Epidermal melanocyte (primary cell): ENCODE data around the gene MAP6.
"Not testable (repeated sequence)": the region's sequence is repeated elsewhere in the genome, so short reads cannot be mapped to it uniquely, and the experiment has no call there.

Source experiments
- DNase-seq: peaks from one replicate; pipeline ENCODE4 v3.0.0; 2011; ENCODE audit warnings: low spot score; ENCODE audit not compliant: insufficient read length

MAP6 gene

DNA sequence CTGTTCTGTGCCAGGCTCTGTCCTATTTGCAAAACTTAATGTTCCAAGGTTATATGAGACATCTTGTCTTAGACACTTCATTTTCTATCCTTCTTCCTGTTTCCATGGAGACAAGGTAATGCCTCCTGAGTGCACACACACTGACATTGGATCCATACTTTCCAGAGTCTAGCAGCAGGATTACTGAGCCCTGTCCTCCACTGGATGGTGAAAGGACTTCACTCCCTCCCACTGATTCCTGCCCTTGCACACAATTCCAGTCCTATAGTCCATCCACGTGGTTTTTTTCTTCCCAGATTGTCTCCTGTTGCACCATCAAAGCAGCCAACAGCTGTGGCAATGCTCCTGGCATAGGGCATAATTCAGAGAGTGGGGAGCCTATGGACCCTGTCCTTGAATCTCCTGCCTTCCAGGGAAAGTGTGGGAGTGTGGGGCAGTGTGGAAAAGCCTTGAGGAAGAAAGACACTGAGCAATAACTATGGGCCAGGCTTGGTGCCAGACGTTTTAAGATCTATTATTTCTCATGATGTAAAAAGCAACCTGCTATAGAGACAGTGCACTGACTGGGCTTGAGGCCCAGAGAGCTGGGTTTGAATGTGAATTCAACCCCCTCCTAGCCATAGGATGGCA is 75.4 kb downstream of the MAP6 start:
- no peak for DNase-seq

DNA sequence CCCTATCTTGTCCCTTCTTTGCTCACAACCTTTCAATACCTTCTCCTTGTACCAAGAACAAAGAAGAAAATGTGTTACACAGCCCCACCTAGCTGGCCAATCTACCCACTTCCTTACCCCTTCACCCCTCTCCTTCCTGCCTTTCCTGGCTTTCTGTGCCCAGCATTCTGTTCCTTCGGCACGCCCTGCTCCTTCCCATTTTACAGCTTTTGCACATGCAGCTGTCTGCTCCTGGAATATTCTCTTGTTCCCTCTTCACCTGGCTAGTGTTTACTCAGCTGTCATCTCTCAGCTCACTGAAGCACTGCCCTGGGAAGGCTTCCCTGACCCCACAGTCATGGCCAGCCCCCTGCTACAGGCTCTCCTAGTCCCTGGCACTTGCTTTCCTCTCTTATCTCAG is 76.1 kb downstream of the MAP6 start:
- DNase-seq = no peak

DNA sequence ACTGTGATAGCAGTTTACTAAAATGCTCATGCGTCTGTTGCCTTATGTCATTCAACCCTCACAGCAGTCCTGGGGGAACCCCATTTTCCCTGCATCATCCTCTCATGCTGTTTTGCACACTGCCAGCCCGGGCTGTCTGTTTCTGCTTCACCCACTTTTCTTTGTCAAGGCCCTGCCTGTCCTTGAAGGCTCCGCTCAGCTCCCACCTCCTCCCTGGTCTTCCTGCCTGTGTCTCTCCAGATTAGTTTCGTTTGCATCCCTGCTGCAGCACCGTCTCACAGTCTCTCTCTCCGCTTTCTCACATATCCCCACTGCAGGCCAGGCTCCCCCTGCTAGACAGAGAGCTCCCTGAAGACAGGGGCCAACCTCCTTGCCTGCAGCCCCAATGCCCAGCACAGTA is 76.9 kb downstream of the MAP6 start:
- no peak for DNase-seq

DNA sequence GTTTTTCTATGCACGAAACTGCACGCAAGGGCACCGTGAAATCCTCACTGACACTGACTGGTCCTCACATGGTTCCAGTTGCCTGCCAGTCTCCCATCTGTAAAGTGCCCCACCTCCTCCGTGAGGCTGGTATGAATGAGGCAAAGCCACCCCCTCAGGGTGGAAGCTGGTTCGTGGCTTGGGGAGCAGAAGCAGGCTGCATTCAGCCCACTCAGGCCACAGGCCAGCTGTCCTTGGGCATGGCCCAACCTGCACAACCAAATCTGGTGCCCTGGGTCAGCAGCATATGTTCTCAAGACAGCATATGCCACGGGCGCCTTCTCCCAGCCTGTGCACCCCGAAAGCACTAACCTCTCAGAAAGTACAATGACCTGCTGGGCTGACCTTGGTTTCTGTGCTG is 77.5 kb downstream of the MAP6 start:
- no peak for DNase-seq

DNA sequence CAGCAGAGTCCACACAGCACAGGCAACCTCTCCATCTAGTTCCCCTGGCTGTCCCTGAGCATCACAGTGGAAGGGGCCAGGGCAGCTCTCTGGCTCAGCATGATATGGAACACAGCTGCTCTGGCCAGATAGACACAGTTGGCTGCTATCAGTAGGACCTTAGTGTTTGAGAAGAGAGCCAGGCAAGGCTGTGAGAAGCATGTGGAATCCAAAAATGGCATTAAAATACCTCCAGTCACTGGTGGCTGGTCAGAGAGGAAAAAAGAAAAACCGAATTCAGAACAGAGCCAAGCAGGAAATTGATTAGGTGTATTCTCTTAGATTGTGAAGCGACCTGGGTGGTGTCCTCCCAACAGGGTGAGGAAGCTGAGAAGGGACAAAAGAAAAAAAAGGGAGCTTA is 78.9 kb downstream of the MAP6 start:
- no peak for DNase-seq

DNA sequence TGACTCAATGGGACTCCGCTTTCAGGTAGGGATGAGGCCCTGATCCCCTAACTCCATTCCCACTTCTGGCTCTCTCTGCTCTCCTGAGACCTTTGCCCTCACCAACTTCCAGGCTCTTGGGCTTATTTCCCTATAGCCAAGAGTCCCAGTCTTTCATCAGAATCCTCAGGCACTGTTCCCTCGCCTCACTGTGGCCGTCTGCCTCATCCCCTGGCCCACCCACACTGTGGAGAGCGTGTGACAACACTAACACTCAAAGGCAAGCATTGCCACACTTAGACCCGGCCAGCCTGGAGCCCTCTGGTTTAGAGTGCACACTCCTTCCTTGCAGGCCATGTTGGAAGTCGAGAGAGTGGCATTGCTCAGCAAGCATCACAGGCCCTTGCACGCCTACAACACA is 79.8 kb downstream of the MAP6 start:
- no peak for DNase-seq

DNA sequence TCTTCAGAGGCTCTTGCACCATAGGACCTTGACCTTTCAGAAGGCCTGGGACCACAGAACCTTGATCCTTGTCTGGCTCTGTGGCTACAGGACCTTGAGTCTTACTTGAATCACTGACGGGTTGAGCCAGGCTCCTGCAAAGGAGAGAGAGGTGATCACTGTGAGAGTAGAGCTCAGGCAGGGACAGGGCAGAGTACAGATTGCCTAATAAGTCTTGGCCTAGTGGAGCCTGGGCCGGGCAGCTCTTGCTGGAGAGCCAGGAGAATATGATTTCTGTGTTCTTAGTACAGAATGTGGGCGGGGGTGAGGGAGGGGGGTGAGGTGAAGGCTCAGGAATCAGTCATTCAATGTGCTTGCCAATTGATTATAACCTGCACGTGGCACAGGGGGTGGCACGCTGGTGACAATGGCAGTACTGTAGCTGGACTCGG is 80.8 kb downstream of the MAP6 start:
- DNase-seq = no peak

DNA sequence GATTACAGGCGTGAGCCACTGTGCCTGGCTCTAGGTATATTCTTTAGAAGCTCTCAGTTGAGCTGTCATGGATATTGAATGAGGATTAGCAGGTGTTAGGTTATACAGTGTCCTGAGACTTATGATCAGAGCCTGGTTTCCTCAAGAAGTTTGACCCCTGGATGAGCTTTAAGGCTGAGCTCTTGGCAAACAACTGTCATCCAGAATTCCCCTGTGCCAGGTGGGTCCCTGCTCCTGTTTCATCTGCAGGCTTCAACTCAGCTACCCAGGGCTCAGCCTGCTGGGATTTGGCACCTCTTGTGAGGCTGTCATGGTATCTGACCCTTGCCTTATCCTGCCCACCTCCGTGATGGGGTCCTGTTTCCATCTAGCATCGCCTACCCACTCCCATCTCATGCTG is 82.4 kb downstream of the MAP6 start:
- DNase-seq = no peak

DNA sequence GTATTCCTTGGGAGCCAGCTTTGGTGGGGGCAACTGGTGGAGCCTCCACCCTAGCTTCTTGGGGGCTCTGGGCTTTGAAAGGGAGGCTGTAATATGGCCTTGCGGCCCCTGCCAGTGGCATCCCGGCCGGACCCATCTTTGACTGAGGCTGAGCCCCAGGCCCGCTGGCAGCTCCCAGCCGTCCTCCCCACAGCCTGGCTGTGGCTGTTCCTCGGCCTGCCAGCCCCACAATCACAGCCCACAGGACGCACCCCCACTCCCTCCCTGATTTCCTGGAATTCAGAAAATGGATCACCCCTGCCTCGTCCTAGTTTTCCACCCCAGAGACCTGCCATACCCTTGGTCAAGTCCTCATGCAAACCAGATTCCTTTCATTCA is 83.6 kb downstream of the MAP6 start:
- no peak for DNase-seq

DNA sequence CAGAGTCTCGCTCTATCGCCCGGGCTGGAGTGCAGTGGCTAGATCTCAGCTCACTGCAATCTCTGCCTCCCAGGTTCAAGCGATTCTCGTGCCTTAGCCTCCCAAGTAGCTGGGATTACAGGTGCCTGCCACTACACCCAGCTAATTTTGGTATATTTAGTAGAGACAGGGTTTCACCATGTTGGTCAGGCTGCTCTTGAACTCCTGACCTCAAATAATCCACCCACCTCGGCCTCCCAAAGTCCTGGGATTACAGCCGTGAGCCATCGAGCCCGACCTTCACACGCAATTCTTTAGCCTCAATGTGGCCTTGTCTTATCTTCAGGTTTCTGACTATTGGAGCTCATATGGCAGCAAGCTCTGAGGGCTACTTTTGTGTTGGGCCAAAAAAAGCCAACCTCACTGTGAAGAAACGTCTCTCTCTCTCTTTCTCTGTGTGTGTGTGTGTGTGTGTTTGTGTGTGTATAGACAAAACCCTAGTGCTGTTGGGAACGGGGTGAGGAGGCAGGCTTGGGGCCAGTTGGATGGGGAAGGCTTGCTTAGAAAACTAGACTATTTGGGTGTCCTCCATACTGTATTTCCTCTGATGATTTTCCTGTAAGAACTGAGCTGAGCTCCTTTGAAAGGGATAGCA is 84.1 kb downstream of the MAP6 start:
- DNase-seq = not testable (repeated sequence)

DNA sequence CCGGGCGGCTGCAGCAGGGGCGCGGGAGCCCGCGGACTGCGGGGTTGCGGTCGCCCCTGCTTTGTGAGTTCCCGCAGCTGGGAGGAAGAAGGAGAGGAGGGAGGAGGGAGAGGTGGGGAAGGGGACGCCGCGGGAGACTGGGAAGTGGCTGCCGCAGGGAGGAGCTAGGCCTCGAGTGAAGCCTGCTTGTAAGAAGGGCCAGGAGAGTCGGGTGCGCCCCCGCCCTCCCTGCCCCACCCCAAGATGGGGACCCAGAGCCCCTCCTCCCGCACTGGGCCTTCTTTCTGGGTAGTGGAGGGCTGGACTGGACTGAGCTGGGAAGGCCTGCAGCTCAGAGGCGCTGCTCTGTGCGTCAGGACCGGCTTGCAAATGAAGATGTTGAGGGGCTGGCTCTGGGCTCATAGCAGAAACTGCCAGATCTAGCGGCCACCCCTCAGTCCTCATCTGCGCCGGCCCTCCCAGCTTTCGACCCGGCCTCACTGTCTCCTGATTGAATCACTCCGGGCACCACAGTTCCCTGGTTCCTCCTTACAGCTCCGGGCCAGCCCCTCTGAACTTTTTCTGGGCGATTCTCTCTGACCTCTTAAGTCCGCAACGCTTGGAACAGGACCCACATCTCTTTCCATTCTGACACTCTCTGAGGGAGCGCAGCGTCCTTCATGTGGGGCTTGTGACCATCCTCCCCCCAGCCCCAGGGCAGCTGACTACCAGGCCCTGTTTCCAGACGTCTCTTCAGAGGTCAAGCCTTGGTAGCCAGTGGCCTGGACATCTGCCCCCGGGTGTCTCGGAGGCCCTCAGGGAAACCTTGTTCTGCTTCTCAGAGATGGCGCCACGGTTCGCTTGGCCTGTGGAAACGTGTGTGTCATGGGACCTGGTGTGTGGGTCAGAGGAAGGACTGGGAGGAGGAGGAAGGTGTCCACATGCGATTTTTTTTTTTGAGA is 84.8 kb downstream of the MAP6 start:
- peak; percentile 66 for DNase-seq

DNA sequence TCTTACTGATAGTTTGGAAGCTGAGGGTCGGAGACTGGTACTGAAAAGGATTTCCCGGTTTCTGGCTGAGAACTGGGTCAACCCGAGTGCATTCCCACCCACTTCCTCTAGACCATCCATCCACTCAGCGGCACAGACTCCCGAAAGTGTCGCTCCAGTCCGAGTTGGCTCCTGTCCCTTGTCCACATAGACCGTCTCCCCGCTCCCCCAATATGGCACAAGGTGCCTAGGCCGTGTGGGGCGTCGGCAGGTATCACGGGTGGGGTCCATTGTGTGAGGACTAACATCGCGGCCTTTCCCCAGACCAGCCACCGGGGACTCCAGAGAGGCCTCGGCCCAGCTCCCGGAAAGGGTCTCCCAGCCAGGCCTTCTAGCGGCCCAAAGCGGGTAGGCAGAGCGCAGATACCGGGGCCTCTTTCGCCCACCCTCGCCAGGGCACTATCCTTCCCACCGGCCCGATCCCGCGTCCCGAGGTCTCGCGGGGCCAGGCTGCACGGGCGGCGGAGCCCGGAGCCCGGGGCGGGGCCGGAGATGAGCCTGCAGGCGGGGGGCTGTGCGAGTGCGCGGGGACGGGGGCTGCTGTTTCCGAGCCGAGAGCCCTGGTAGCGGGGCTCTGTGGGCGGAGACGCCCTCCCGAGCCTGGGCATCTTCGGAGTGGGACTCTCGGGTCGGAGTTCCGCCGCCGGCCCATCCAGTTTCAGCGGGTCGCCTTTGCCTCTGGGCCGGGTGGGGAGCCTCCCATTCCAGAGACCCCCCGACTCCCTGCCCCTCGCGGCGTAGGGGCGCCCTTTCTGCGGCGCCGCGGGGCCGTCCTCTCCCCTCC is 85.7 kb downstream of the MAP6 start:
- peak; percentile 89 for DNase-seq

DNA sequence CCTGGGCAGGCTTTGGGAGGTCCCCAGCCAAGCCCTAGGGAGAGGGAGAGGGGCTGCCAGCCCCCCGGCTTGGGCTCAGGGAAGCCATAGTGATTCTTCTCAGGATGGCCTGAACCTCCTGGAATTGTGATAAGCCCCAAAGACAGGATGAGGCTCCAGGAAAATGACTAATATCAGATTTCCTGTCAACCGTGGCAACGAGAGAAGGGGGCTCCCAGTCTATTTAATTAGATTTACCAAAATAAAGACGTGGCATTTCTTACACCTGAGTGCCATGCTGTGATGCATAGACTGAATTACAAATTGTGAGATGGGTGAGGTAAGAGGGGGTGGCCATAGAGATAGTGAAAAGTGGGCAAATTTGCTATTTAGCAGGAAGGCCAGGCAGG is 86.3 kb downstream of the MAP6 start:
- DNase-seq = no peak

DNA sequence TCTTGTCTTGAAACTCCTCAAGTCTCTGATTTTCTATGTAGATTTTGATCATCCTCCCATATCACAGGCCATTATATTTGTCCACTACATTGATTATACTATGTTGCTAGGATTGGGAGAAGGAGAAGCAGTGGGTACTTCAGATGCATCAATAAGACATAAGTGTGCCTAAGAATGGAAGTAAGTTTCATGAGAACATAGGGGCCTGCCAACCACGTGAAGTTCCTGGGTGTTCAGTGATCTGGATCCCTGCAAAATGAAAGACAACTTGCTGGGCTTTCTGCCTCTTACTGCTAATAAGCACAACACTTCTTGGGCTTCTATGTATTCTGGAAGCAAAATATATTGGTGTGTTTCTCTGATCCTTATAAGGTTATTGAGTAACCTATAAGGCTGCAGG is 89.0 kb downstream of the MAP6 start:
- no peak for DNase-seq

DNA sequence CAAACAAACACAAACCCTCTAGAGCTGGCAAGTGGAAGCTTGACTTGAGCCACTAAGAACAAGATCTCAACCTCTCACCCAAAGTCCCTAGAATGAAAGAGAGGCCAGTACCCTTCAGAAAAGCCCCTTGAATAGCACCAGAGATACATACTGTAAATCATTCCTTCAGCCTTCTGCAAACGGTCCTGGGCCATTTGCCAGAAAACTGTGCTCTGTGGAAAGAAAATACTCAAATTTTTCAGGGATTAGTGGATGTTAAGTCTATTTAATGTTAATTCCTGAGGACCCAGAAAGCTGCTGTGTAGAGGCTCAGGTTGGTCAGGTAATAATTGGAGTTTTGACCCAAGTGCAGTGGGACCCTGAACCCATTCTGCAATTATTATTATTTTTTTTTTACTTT is 89.9 kb downstream of the MAP6 start:
- DNase-seq = no peak

DNA sequence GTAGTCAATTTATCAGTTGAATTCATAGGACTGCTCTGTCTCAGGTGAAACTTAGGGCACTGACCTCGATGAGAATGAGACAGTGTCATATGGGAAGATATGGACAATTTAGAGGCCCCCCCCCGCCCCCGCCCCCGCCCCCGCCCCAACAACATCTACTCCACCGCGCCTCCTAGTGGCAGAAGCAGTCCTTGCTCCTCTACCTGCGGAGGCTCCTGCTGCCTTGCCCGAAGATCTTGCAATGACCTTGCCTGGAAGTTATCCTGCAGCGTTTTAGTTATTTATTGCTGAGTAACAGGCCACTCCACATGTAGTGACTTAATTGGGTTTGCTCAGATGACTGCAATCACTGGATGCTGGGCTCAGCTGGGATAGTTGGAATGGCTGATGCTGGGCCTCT is 91.6 kb downstream of the MAP6 start:
- DNase-seq = no peak

DNA sequence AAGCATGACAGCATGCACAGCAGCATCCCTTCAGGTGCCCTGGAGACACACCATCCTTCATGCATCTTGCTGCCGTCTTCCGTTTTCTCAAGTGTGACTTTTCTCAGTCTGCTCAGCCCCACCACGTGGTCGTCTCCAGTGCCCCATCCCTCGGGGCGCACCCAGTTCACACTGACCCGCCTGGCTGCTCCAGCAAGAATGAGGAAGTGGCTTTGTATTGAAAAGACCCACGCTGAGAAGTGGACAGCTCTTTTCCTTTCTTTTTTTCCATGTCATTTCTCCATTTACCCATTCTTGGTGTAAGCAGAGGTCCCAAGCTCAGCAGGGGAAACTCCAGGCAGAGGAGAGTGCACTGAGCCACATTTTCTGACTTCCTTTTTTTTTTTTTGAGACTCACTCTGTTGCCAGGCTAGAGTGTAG is 92.3 kb downstream of the MAP6 start:
- DNase-seq = peak; percentile 82

DNA sequence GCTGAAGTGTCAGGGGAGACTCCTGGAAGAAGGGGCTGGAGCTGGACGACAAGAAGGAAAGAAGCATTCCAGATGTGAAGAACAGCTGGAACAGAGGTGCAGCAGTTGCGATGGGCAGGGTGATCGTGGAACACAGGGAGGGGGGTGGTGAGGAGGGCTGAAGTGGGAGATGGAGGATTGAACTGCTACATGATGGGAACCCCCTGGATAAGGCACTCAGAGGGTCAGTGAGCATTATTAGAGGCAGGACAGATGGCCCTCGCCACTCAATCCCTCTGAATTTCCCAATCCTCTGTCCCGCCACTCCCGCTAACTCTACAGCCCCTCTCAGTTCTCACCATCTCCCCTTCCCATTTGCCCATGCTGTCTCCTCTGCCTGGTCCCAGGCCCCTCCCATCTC is 92.8 kb downstream of the MAP6 start:
- DNase-seq = no peak

DNA sequence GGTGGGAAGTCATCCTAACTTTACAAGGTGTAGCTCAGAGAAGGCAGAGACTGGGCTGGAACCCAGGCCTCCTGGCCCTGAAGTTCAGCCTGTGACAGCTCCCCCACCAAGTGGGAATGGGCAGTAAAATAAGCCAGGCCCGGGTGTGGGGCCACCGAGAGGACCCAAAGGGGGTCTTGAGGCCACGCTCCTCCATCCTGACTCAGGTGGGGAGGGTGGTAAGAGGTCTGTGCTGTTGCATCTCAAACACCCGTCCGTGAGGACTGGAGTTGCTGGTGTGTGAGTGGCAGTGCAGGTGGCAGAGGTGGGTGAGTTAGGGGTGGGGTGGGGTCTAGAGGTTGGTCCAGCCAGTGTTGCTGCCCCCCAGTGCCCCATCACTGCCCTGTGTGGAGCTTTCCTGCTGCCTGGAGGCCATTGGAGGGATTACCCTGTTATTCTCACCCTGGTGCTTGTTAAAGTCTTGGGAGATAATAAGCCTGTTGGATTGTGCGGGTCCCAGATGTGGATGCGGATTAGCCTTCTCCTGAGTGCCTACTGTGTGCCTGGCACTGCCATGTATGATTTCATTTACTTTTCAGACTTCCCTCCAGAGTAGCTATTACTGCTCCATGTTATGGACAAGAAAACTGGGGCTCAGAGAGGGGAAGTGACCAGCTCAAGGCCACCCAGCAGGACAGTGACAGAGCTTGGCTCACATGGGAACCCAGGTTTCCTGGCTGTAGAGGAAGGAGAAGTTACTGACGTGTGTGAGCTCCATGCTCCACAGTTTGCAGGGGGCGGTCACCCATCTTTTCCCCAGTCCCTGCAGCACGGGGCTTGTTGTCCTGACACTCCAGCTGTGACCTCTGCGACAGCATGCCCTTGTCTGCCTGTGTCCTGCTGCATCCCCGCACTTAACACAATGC is 93.9 kb downstream of the MAP6 start:
- no peak for DNase-seq

DNA sequence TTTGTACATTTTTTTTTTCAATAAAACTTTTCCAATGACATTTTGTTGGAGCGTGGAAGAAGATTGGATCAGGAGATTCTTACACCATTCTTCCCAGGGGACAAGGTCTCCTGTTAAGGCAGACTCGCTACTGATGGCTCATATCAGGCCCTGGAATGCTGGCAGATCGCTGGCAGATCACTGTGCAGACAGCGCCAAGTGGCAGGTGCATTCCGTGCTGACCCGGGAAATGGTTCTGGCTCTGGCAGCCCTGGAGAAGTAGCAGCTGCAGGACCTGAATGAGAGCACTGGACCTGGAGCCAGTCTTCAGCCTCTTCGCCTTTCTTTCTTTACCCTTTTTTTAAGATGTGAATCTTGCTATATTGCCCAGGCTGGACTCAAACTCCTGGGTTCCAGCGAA is 96.1 kb downstream of the MAP6 start:
- DNase-seq = no peak

DNA sequence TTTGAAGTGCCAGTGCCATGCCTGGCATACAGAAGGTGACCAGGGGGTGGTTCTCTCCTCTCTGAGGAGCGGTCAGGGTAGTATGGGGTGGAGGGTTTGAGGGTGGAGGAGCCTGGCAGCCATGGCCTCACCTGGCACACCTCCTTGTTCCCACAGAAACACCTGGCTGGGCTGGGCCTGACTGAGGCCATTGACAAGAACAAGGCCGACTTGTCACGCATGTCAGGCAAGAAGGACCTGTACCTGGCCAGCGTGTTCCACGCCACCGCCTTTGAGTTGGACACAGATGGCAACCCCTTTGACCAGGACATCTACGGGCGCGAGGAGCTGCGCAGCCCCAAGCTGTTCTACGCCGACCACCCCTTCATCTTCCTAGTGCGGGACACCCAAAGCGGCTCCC is 97.2 kb downstream of the MAP6 start:
- DNase-seq = no peak
